Loucy (cell line): ENCODE data around the gene FAM50A.

Experiments
- CTCF ChIP-seq: fragments of 200-600 bp; sonication (generic); conservative IDR thresholded peaks from 2 replicates; pipeline ENCODE4 v1.5.1; 2014; ENCODE audit warnings: mild to moderate bottlenecking, antibody characterized with exemption, low read length
- EZH2phosphoT487 ChIP-seq: fragments of 200-600 bp; IDR thresholded peaks from 2 replicates; pipeline ENCODE4 v1.6.1; 2018; ENCODE audit warnings: antibody characterized with exemption, mild to moderate bottlenecking, moderate library complexity, borderline replicate concordance

- no peak for TF ChIP-seq CTCF
- TF ChIP-seq EZH2phosphoT487, result no peak
Observed at GRCh38 chrX:154450312-154450711, 6.4 kb downstream of the FAM50A start.
